HG03558 (cell line): ENCODE results near the gene ZFYVE26.

Source experiments
- ATAC-seq: cut with Tn5 transposase; IDR thresholded peaks from one replicate; pipeline ENCODE4 v1.9.1; 2021; ENCODE audit warnings: moderate number of reproducible peaks; ENCODE audit not compliant: unreplicated experiment; ENCODE audit errors: extremely low read depth

The ZFYVE26 gene

GRCh38 chr14:67817750-67818438, 1.5 kb upstream of the ZFYVE26 start:
- no peak for ATAC-seq

- ATAC-seq, result no peak
Measured at GRCh38 chr14:67815573-67816225, 691 bp downstream of the ZFYVE26 start.

GRCh38 chr14:67814821-67815220, 1.6 kb downstream of the ZFYVE26 start:
- no peak for ATAC-seq

- no peak for ATAC-seq
Measured at GRCh38 chr14:67806246-67806645, 10.1 kb downstream of the ZFYVE26 start.

- no peak for ATAC-seq
Measured at GRCh38 chr14:67800743-67801142, 15.6 kb downstream of the ZFYVE26 start.

GRCh38 chr14:67798731-67799130, 17.7 kb downstream of the ZFYVE26 start:
- ATAC-seq, result no peak

- no peak for ATAC-seq
Measured at GRCh38 chr14:67787673-67788072, 28.7 kb downstream of the ZFYVE26 start.

- no peak for ATAC-seq
Measured at GRCh38 chr14:67785270-67786109, 30.9 kb downstream of the ZFYVE26 start.

GRCh38 chr14:67784244-67784823, 32.1 kb downstream of the ZFYVE26 start:
- no peak for ATAC-seq

- ATAC-seq, result no peak
Measured at GRCh38 chr14:67782090-67782489, 34.3 kb downstream of the ZFYVE26 start.

GRCh38 chr14:67778792-67779191, 37.6 kb downstream of the ZFYVE26 start:
- ATAC-seq, result no peak

GRCh38 chr14:67776653-67777322, 39.6 kb downstream of the ZFYVE26 start:
- no peak for ATAC-seq

GRCh38 chr14:67773844-67774377, 42.5 kb downstream of the ZFYVE26 start:
- ATAC-seq, result no peak

GRCh38 chr14:67768219-67768618, 48.2 kb downstream of the ZFYVE26 start:
- no peak for ATAC-seq

- ATAC-seq, result no peak
Measured at GRCh38 chr14:67766035-67766680, 50.2 kb downstream of the ZFYVE26 start.

- ATAC-seq, result no peak
Measured at GRCh38 chr14:67765192-67765834, 51.1 kb downstream of the ZFYVE26 start.

- ATAC-seq, result no peak
Measured at GRCh38 chr14:67764496-67764895, 51.9 kb downstream of the ZFYVE26 start.

GRCh38 chr14:67763158-67763822, 53.1 kb downstream of the ZFYVE26 start:
- no peak for ATAC-seq
